HG03442 (cell line): Measurements from ENCODE around the gene SLC2A5.

Source experiments
- ATAC-seq: cut with Tn5 transposase; IDR thresholded peaks from one replicate; pipeline ENCODE4 v1.9.1; 2021; ENCODE audit warnings: mild to moderate bottlenecking, moderate library complexity; ENCODE audit not compliant: unreplicated experiment

The SLC2A5 gene

GRCh38 chr1:9065213-9065751, 4.2 kb downstream of the SLC2A5 start:
- ATAC-seq: no peak

GRCh38 chr1:9062846-9063245, 6.6 kb downstream of the SLC2A5 start:
- ATAC-seq: no peak

- ATAC-seq: no peak
Measured at GRCh38 chr1:9062021-9062471, 7.4 kb downstream of the SLC2A5 start.

- no peak for ATAC-seq
Measured at GRCh38 chr1:9061252-9061960, 8.0 kb downstream of the SLC2A5 start.

GRCh38 chr1:9059891-9060744, 9.3 kb downstream of the SLC2A5 start:
- ATAC-seq: no peak

- no peak for ATAC-seq
Measured at GRCh38 chr1:9058465-9058864, 11.0 kb downstream of the SLC2A5 start.

- ATAC-seq: no peak
Measured at GRCh38 chr1:9057851-9058250, 11.6 kb downstream of the SLC2A5 start.

- no peak for ATAC-seq
Measured at GRCh38 chr1:9052272-9053049, 17.0 kb downstream of the SLC2A5 start.

GRCh38 chr1:9051379-9051778, 18.1 kb downstream of the SLC2A5 start:
- no peak for ATAC-seq

- ATAC-seq: no peak
Measured at GRCh38 chr1:9050803-9051202, 18.6 kb downstream of the SLC2A5 start.

- ATAC-seq: no peak
Measured at GRCh38 chr1:9048551-9048950, 20.9 kb downstream of the SLC2A5 start.

- no peak for ATAC-seq
Measured at GRCh38 chr1:9047019-9047418, 22.4 kb downstream of the SLC2A5 start.

- ATAC-seq: no peak
Measured at GRCh38 chr1:9045861-9046510, 23.4 kb downstream of the SLC2A5 start.

- no peak for ATAC-seq
Measured at GRCh38 chr1:9044236-9044635, 25.2 kb downstream of the SLC2A5 start.

- no peak for ATAC-seq
Measured at GRCh38 chr1:9042272-9042671, 27.2 kb downstream of the SLC2A5 start.

GRCh38 chr1:9041116-9041779, 28.2 kb downstream of the SLC2A5 start:
- ATAC-seq: no peak

GRCh38 chr1:9040659-9041030, 28.8 kb downstream of the SLC2A5 start:
- no peak for ATAC-seq

GRCh38 chr1:9039761-9040658, 29.4 kb downstream of the SLC2A5 start:
- ATAC-seq: no peak
